HEK293 (cell line): ENCODE data around the gene DENND1A.

Experiments
- CTCF ChIA-PET: fragments of 350-600 bp; formaldehyde crosslinking; extraction: SDS; loops from one replicate; lab custom pipeline; 2021; ENCODE audit warnings: antibody characterized with exemption; lab: Yijun Ruan, JAX
- POLR2A ChIA-PET: fragments of 300-600 bp; formaldehyde crosslinking; extraction: SDS; loops from one replicate; lab custom pipeline; 2020; ENCODE audit warnings: antibody characterized with exemption, inconsistent platforms; lab: Yijun Ruan, JAX
- H3K27ac ChIP-seq: fragments of 200-500 bp; sonication (Bioruptor generic); 2 replicates; pipeline ENCODE4 v1.5.1; 2014; ENCODE audit warnings: low read depth, low read length, control low read depth, inconsistent platforms; ENCODE audit errors: extremely low read depth
- H3K36me3 ChIP-seq, 2 experiments: fragments of 200-500 bp in 1 of 2; sonication (Bioruptor generic) in 1 of 2; 1 replicate in 1 of 2; 2 replicates in 1 of 2; pipeline ENCODE4 v1.5.1; 2014 to 2017; ENCODE audit warnings: inconsistent platforms in 2 of 2, low read length in 2 of 2; ENCODE audit not compliant: control insufficient read depth in 2 of 2, insufficient read depth in 1 of 2
- H3K4me1 ChIP-seq: fragments of 200-500 bp; sonication (Bioruptor generic); 2 replicates; pipeline ENCODE4 v1.5.1; 2014; ENCODE audit warnings: mild to moderate bottlenecking, low read length, inconsistent platforms; ENCODE audit not compliant: control insufficient read depth, insufficient read depth
- H3K4me3 ChIP-seq: 2 replicates; pipeline ENCODE4 v1.5.1; 2011; ENCODE audit warnings: low read depth, mild to moderate bottlenecking, control low read depth, low read length, moderate library complexity
- H3K9me3 ChIP-seq: fragments of 200-500 bp; sonication (Bioruptor generic); 2 replicates; pipeline ENCODE4 v1.5.1; 2014; ENCODE audit warnings: low read depth, low read length, inconsistent platforms; ENCODE audit not compliant: control insufficient read depth, insufficient read depth
- HOXD13 ChIP-seq: sonication (generic); formaldehyde crosslinking; IDR thresholded peaks from 2 replicates; pipeline ENCODE4 v1.8.0; 2022; ENCODE audit warnings: missing genetic modification reagents, borderline replicate concordance
- IKZF3 ChIP-seq: fragments of 450-650 bp; IDR thresholded peaks from 2 replicates; pipeline ENCODE4 v1.5.0; 2018; ENCODE audit warnings: missing biosample characterization, mild to moderate bottlenecking, missing genetic modification characterization, moderate library complexity
- KLF8 ChIP-seq: fragments of 450-650 bp; formaldehyde crosslinking; IDR thresholded peaks from 2 replicates; pipeline ENCODE4 v1.5.1; 2016; ENCODE audit warnings: missing biosample characterization, missing genetic modification characterization
- OVOL3 ChIP-seq: fragments of 450-650 bp; formaldehyde crosslinking; IDR thresholded peaks from 2 replicates; pipeline ENCODE4 v1.5.1; 2016; ENCODE audit warnings: missing biosample characterization, missing genetic modification characterization
- SCRT2 ChIP-seq: fragments of 450-650 bp; formaldehyde crosslinking; IDR thresholded peaks from 2 replicates; pipeline ENCODE4 v1.5.1; 2016; ENCODE audit warnings: missing biosample characterization, missing genetic modification characterization
- SP3 ChIP-seq: fragments of 450-650 bp; formaldehyde crosslinking; IDR thresholded peaks from 2 replicates; pipeline ENCODE4 v1.5.1; 2016; ENCODE audit warnings: missing biosample characterization, missing genetic modification characterization
- ZBTB21 ChIP-seq: fragments of 450-650 bp; formaldehyde crosslinking; IDR thresholded peaks from 2 replicates; pipeline ENCODE4 v1.5.1; 2017; ENCODE audit warnings: missing biosample characterization, missing genetic modification characterization
- ZFP37 ChIP-seq: fragments of 450-650 bp; formaldehyde crosslinking; IDR thresholded peaks from 2 replicates; pipeline ENCODE4 v1.5.1; 2016; ENCODE audit warnings: missing biosample characterization, missing genetic modification characterization
- ZNF157 ChIP-seq: fragments of 450-650 bp; formaldehyde crosslinking; IDR thresholded peaks from 2 replicates; pipeline ENCODE4 v1.5.1; 2016; ENCODE audit warnings: missing biosample characterization, missing genetic modification characterization
- ZNF266 ChIP-seq: fragments of 450-650 bp; formaldehyde crosslinking; IDR thresholded peaks from 2 replicates; pipeline ENCODE4 v1.5.1; 2016; ENCODE audit warnings: missing biosample characterization, missing genetic modification characterization, low read depth
- ZNF292 ChIP-seq: fragments of 450-650 bp; formaldehyde crosslinking; IDR thresholded peaks from 2 replicates; pipeline ENCODE4 v1.5.1; 2016; ENCODE audit warnings: low read depth, missing biosample characterization, missing genetic modification characterization, borderline replicate concordance
- ZNF341 ChIP-seq: fragments of 450-650 bp; formaldehyde crosslinking; IDR thresholded peaks from 2 replicates; pipeline ENCODE4; 2016; ENCODE audit warnings: low read depth, missing biosample characterization, missing genetic modification characterization
- ZNF404 ChIP-seq: fragments of 450-650 bp; formaldehyde crosslinking; IDR thresholded peaks from 2 replicates; pipeline ENCODE4 v1.5.1; 2017; ENCODE audit warnings: missing biosample characterization, missing genetic modification characterization
- ZNF549 ChIP-seq: fragments of 450-650 bp; IDR thresholded peaks from 2 replicates; pipeline ENCODE4 v1.5.1; 2018; ENCODE audit warnings: missing biosample characterization, missing genetic modification characterization, mild to moderate bottlenecking, inconsistent platforms, moderate library complexity
- ZNF558 ChIP-seq: fragments of 450-650 bp; formaldehyde crosslinking; IDR thresholded peaks from 2 replicates; pipeline ENCODE4 v1.5.1; 2016; ENCODE audit warnings: missing biosample characterization, missing genetic modification characterization
- ZNF561 ChIP-seq: fragments of 450-650 bp; IDR thresholded peaks from 2 replicates; pipeline ENCODE4 v1.5.1; 2018; ENCODE audit warnings: missing biosample characterization, missing genetic modification characterization, borderline replicate concordance
- ZNF677 ChIP-seq: fragments of 450-650 bp; IDR thresholded peaks from 2 replicates; pipeline ENCODE4 v1.5.0; 2018; ENCODE audit warnings: missing biosample characterization, mild to moderate bottlenecking, missing genetic modification characterization, moderate library complexity
- ZNF777 ChIP-seq: fragments of 450-650 bp; formaldehyde crosslinking; IDR thresholded peaks from 2 replicates; pipeline ENCODE4 v1.5.1; 2017; ENCODE audit warnings: missing biosample characterization, missing genetic modification characterization, borderline replicate concordance
- TF ChIP-seq, protein P1 (sequence below): fragments of 450-650 bp; formaldehyde crosslinking; IDR thresholded peaks from 2 replicates; pipeline ENCODE4 v1.5.1; 2017; ENCODE audit warnings: missing biosample characterization, missing genetic modification characterization
- TF ChIP-seq, protein P2 (sequence below): fragments of 450-650 bp; formaldehyde crosslinking; IDR thresholded peaks from 2 replicates; pipeline ENCODE4 v1.5.1; 2016; ENCODE audit warnings: missing biosample characterization, missing genetic modification characterization
- TF ChIP-seq, protein P3 (sequence below): fragments of 450-650 bp; formaldehyde crosslinking; IDR thresholded peaks from 2 replicates; pipeline ENCODE4 v1.5.1; 2016; ENCODE audit warnings: missing biosample characterization, missing genetic modification characterization, low read depth

The DENND1A gene

DNA sequence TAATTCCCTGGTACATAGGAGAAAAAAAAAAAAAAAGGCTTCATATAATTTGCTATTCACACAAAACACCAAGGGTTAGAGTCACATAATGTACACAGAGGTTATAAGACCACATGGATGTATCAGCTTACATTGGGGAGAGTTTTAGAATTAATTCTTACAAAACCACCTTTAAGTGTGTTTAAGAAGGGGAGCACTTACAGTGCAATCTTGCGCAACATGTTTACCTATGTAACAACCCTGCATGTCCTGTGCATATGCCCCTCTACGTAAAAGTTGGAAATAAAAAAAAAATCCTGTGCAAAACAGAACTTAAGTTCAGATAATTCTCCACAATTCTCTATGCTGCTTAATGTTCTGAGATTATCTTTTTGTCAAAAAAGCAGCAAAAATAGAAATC lies 190.0 kb downstream of the DENND1A start:
- no peak overlapping the region for H3K27ac ChIP-seq
- no peak for TF ChIP-seq OVOL3 (tag by site-specific recombination)
- TF ChIP-seq, protein P1, sequence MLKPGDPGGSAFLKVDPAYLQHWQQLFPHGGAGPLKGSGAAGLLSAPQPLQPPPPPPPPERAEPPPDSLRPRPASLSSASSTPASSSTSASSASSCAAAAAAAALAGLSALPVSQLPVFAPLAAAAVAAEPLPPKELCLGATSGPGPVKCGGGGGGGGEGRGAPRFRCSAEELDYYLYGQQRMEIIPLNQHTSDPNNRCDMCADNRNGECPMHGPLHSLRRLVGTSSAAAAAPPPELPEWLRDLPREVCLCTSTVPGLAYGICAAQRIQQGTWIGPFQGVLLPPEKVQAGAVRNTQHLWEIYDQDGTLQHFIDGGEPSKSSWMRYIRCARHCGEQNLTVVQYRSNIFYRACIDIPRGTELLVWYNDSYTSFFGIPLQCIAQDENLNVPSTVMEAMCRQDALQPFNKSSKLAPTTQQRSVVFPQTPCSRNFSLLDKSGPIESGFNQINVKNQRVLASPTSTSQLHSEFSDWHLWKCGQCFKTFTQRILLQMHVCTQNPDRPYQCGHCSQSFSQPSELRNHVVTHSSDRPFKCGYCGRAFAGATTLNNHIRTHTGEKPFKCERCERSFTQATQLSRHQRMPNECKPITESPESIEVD (tag by site-specific recombination), result peak; percentile 68
- CTCF ChIA-PET, result no interaction called here
- POLR2A ChIA-PET, result no interaction called here
- H3K4me1 ChIP-seq, result peaks cover 5% of the 10 kb centered on the region; the same call in 1 of the 2 replicates
- no peak overlapping the region for H3K4me3 ChIP-seq
- H3K9me3 ChIP-seq, result no peaks in the 10 kb centered on the region
- no peaks in the 10 kb centered on the region for H3K36me3 ChIP-seq

DNA sequence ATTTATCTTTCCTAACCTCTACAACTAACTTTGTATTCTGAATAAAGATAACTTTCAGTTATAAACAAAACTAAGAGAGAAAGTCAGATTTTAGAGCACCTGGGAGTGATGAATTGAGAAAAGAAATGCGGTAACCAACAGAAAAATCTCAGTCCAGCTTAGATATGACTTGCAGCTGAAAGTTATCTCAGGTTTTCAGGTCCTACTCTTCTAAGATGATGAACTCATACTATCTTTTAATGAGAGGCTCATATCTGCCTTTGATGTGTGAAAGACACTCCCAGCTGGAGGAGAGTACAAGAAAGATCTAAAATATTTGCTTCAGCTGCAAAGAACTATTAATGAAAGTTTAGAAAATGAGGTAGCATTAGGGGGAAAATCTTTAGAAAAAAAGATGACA lies 190.5 kb downstream of the DENND1A start:
- Histone ChIP-seq H3K9me3 (no peaks in the 10 kb centered on the region), H3K4me1 (peaks cover 5% of the 10 kb centered on the region; the same call in 1 of the 2 replicates), H3K36me3 (no peaks in the 10 kb centered on the region), H3K27ac (no peak overlapping the region), H3K4me3 (no peak overlapping the region)
- TF ChIP-seq ZFP37 (tag by site-specific recombination) (no peak), ZNF341 (no peak), ZNF777 (tag by site-specific recombination) (no peak), SCRT2 (tag by site-specific recombination) (no peak), ZNF292 (tag by site-specific recombination) (no peak), ZNF677 (no peak), ZNF549 (tag by site-specific recombination) (no peak), SP3 (tag by site-specific recombination) (no peak), ZNF561 (no peak), ZBTB21 (tag by site-specific recombination) (no peak), ZNF266 (tag by site-specific recombination) (no peak)
- TF ChIP-seq, protein P2, sequence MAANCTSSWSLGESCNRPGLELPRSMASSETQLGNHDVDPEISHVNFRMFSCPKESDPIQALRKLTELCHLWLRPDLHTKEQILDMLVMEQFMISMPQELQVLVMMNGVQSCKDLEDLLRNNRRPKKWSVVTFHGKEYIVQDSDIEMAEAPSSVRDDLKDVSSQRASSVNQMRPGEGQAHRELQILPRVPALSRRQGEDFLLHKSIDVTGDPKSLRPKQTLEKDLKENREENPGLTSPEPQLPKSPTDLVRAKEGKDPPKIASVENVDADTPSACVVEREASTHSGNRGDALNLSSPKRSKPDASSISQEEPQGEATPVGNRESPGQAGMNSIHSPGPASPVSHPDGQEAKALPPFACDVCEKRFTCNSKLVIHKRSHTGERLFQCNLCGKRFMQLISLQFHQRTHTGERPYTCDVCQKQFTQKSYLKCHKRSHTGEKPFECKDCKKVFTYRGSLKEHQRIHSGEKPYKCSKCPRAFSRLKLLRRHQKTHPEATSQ (tag by site-specific recombination), result no peak
- TF ChIP-seq, protein P3, sequence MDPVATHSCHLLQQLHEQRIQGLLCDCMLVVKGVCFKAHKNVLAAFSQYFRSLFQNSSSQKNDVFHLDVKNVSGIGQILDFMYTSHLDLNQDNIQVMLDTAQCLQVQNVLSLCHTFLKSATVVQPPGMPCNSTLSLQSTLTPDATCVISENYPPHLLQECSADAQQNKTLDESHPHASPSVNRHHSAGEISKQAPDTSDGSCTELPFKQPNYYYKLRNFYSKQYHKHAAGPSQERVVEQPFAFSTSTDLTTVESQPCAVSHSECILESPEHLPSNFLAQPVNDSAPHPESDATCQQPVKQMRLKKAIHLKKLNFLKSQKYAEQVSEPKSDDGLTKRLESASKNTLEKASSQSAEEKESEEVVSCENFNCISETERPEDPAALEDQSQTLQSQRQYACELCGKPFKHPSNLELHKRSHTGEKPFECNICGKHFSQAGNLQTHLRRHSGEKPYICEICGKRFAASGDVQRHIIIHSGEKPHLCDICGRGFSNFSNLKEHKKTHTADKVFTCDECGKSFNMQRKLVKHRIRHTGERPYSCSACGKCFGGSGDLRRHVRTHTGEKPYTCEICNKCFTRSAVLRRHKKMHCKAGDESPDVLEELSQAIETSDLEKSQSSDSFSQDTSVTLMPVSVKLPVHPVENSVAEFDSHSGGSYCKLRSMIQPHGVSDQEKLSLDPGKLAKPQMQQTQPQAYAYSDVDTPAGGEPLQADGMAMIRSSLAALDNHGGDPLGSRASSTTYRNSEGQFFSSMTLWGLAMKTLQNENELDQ, result no peak
- ChIA-PET CTCF (interaction anchor here (0.7 kb wide), 1 partner anchor 38 kb away, joined by 6 read pairs; no protein-coding TSS in a partner anchor), POLR2A (no interaction called here)

DNA sequence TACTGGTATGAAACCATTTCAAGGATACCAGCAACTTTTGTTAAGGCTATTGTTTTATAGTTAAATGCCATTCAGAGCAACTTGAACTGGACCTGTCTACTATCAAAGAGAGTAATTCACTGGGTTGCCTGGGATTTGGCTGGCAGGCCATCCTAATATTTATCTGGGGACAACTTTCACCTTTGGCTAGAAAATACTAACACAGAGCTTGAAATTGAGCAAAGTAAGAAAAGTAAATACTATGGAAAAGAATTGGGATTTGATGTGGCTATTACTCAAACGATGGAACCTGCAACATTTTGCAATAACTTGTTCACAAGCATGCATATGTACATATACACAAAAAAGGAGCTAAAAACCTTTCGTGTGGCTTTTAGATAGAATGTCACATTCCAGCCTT lies 191.3 kb downstream of the DENND1A start:
- Histone ChIP-seq H3K4me1 (peaks cover 5% of the 10 kb centered on the region; the same call in 1 of the 2 replicates), H3K27ac (no peak overlapping the region), H3K36me3 (no peaks in the 10 kb centered on the region), H3K9me3 (no peaks in the 10 kb centered on the region), H3K4me3 (no peak overlapping the region)
- no peak for TF ChIP-seq ZNF558 (tag by site-specific recombination)
- TF ChIP-seq HOXD13 (CRISPR knock-in tag), result no peak
- no peak for TF ChIP-seq ZNF404 (tag by site-specific recombination)
- TF ChIP-seq ZNF157 (tag by site-specific recombination), result no peak
- no peak for TF ChIP-seq ZNF777 (tag by site-specific recombination)
- no peak for TF ChIP-seq KLF8 (tag by site-specific recombination)
- TF ChIP-seq ZNF341, result no peak
- TF ChIP-seq IKZF3 (tag by site-specific recombination), result no peak
- CTCF ChIA-PET, result interaction anchor here (0.5 kb wide), 1 partner anchor 37 kb away, joined by 5 read pairs; no protein-coding TSS in a partner anchor
- POLR2A ChIA-PET, result no interaction called here
